A673 (cell line): ENCODE data around the gene PLD1. TPM values are rescaled to one million over a fixed set of nuclear protein-coding genes. Genes with fewer than 3 reads are reported as not detected.

Experiments used
- BruUV-seq: library from RNA; stranded (reverse); fragments of 400-500 nt; replicated peaks from 2 replicates; lab custom pipeline; 2021; lab: Mats Ljungman, UMichigan
- CTCF ChIA-PET: fragments of 300-600 bp; sonication (Branson Sonifier 250); formaldehyde crosslinking; loops from one replicate; lab custom pipeline; 2022; ENCODE audit warnings: antibody characterized with exemption; lab: Charles Lee
- POLR2A ChIA-PET: fragments of 300-600 bp; sonication (Branson Sonifier 250); formaldehyde crosslinking; loops from one replicate; lab custom pipeline; 2022; ENCODE audit warnings: antibody characterized with exemption; ENCODE audit not compliant: low non-redundant PET; lab: Charles Lee
- DNase-seq: peaks from one replicate; pipeline ENCODE4 v3.0.0-alpha.2; 2015; ENCODE audit warnings: low spot score
- H3K27ac ChIP-seq: fragments of 200-600 bp; sonication (generic); 2 replicates; pipeline ENCODE4 v1.5.1; 2016; ENCODE audit warnings: mixed run types, low read depth, mild to moderate bottlenecking, mixed read lengths, antibody characterized with exemption, low read length; ENCODE audit not compliant: poor library complexity, severe bottlenecking
- H3K27me3 ChIP-seq: fragments of 200-600 bp; sonication (generic); replicated peaks from 2 replicates; pipeline ENCODE4 v1.6.1; 2017; ENCODE audit warnings: mixed run types, low read depth, mild to moderate bottlenecking, mixed read lengths, antibody characterized with exemption, low read length; ENCODE audit not compliant: insufficient read depth, poor library complexity
- H3K36me3 ChIP-seq: fragments of 200-600 bp; sonication (generic); 2 replicates; pipeline ENCODE4 v1.6.1; 2016; ENCODE audit warnings: mixed run types, mild to moderate bottlenecking, mixed read lengths, antibody characterized with exemption, low read length; ENCODE audit not compliant: insufficient read depth, poor library complexity, severe bottlenecking
- H3K4me1 ChIP-seq: fragments of 200-600 bp; sonication (generic); 2 replicates; pipeline ENCODE4 v1.6.1; 2017; ENCODE audit warnings: mixed run types, mild to moderate bottlenecking, mixed read lengths, antibody characterized with exemption, low read length; ENCODE audit not compliant: insufficient read depth, poor library complexity, severe bottlenecking
- H3K4me3 ChIP-seq: fragments of 200-600 bp; sonication (generic); 2 replicates; pipeline ENCODE4 v1.5.1; 2016; ENCODE audit warnings: low read depth, mixed run types, mild to moderate bottlenecking, mixed read lengths, low read length; ENCODE audit not compliant: poor library complexity, severe bottlenecking
- H3K9me3 ChIP-seq: fragments of 200-600 bp; sonication (generic); 2 replicates; pipeline ENCODE4 v1.6.1; 2016; ENCODE audit warnings: mixed run types, low read depth, mild to moderate bottlenecking, mixed read lengths, antibody characterized with exemption, low read length; ENCODE audit not compliant: poor library complexity, severe bottlenecking
- EZH2 ChIP-seq: fragments of 200-600 bp; sonication (generic); IDR thresholded peaks from 2 replicates; pipeline ENCODE4 v1.6.1; 2017; ENCODE audit warnings: borderline replicate concordance, low read depth, mild to moderate bottlenecking, mixed read lengths, antibody characterized with exemption, low read length; ENCODE audit not compliant: poor library complexity, severe bottlenecking
- intact Hi-C: fragments of 100-400 bp; cut with micrococcal nuclease; formaldehyde crosslinking; loops from one replicate; pipeline ENCODE4 v1.10.0; 2022; ENCODE audit not compliant: unreplicated experiment
- total RNA-seq: library from RNA; stranded (reverse); gene quantifications from 2 replicates; pipeline ENCODE4 v1.2.3, GENCODE V29; 2021
- TF ChIP-seq, protein P1 (sequence below): fragments of 300-800, 200-600 bp; sonication (generic); conservative IDR thresholded peaks from 2 replicates; pipeline ENCODE4 v1.5.1; 2017; ENCODE audit warnings: low read depth, mild to moderate bottlenecking, antibody characterized with exemption, low read length, moderate library complexity, mixed read lengths

Gene PLD1
- total RNA-seq, 1 experiment from 2014 or later: 3.2 TPM

DNA sequence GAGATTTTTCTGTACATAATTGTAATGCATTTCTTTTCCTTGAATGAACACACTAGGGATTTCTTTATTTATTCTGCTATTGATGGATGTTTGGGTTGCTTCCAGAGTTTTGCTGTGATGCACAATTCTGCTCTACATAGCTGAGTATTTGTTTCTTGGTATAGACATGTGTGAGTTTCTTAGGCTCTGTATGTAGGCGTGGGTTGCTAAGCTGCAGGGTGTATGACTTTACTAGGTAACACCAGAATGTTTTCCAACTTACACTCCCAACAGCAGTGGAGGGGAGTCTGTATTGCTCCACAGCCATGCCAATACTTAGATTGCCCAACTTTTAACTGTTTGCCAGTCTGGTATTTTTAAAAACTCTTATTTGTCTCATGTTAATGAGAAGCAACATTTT is 194.6 kb downstream of the PLD1 start:
- Histone ChIP-seq H3K36me3 (no peaks in the 10 kb centered on the region), H3K27me3 (no peaks in the 10 kb centered on the region), H3K4me1 (peaks cover 9% of the 10 kb centered on the region), H3K9me3 (no peaks in the 10 kb centered on the region), H3K4me3 (no peak overlapping the region), H3K27ac (no peak overlapping the region)
- ChIA-PET POLR2A (no interaction called here), CTCF (no interaction called here)
- intact Hi-C loops: loop anchor here (10.0 kb wide), 1 partner anchor 159 kb away; no protein-coding TSS in a partner anchor
- no TSS peak for BruUV-seq
- TF ChIP-seq, protein P1, sequence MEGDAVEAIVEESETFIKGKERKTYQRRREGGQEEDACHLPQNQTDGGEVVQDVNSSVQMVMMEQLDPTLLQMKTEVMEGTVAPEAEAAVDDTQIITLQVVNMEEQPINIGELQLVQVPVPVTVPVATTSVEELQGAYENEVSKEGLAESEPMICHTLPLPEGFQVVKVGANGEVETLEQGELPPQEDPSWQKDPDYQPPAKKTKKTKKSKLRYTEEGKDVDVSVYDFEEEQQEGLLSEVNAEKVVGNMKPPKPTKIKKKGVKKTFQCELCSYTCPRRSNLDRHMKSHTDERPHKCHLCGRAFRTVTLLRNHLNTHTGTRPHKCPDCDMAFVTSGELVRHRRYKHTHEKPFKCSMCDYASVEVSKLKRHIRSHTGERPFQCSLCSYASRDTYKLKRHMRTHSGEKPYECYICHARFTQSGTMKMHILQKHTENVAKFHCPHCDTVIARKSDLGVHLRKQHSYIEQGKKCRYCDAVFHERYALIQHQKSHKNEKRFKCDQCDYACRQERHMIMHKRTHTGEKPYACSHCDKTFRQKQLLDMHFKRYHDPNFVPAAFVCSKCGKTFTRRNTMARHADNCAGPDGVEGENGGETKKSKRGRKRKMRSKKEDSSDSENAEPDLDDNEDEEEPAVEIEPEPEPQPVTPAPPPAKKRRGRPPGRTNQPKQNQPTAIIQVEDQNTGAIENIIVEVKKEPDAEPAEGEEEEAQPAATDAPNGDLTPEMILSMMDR: no peak
- no peak for TF ChIP-seq EZH2
- DNase-seq: no peak

DNA sequence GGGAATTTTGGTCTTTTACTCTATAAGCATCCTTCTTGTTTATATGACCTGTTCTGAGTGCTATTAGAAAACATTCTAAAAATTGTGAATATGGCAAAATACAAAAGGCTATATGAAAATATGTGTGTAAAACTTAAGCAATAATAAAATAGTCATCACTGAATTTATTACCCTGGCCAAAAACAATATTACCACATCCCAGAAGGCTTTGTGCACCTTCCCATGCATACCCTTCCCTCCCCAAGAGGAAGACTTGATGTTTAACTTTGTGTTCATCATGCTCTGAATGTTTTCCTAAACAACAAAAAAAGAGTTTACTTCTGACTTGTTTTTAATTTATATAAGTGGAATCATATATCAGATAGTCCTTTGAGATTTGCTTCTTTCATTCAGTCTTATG is 195.0 kb downstream of the PLD1 start:
- Histone ChIP-seq H3K27ac (no peak overlapping the region), H3K4me1 (peaks cover 8% of the 10 kb centered on the region), H3K27me3 (no peaks in the 10 kb centered on the region), H3K36me3 (no peaks in the 10 kb centered on the region), H3K9me3 (no peaks in the 10 kb centered on the region), H3K4me3 (no peak overlapping the region)
- CTCF ChIA-PET: interaction anchor here (1.2 to 1.6 kb wide), 2 partner anchors 157 to 726 kb away, joined by 4 to 23 read pairs; no protein-coding TSS in a partner anchor
- TF ChIP-seq EZH2: no peak
- TF ChIP-seq, protein P1: no peak
- no peak for DNase-seq
- intact Hi-C loops: loop anchor here (10.0 kb wide), 1 partner anchor 160 kb away; no protein-coding TSS in a partner anchor
- POLR2A ChIA-PET: no interaction called here
- no TSS peak for BruUV-seq

DNA sequence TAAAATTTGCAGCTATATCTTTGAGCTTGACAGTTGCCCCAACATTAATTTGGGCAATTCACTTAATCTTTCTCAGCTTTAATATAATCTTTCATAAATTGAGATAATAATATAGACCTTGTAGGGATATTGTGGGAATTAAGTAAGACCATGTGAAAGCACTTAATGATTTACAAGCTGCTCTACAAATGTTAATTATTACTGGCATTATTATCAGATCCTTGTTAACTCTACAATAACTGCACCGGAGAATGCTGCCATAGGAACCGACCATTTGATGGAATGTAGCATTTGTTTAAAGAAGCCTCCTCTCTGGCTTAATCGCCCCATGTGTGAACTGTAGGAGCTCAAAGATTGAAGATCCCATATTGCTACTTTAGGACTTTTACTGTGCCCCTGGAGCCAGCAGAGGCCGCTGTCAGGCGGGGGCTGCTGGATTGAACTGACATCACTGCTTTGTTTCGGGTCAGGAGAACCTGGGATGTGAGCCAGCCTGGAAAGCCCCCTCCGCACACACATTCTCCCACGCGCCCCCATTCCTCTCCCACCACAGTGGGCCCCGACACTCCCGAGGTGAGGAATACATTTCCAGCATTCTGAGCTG is 195.9 kb downstream of the PLD1 start:
- ChIA-PET CTCF (interaction anchor here (0.5 to 1.6 kb wide), 7 partner anchors 10 to 727 kb away, joined by 3 to 23 read pairs (median 5); no protein-coding TSS in a partner anchor), POLR2A (no interaction called here)
- Histone ChIP-seq H3K4me3 (no peak overlapping the region), H3K4me1 (peaks cover 8% of the 10 kb centered on the region), H3K27ac (no peak overlapping the region), H3K27me3 (no peaks in the 10 kb centered on the region), H3K36me3 (no peaks in the 10 kb centered on the region), H3K9me3 (no peaks in the 10 kb centered on the region)
- TF ChIP-seq, protein P1: peak; percentile 83
- TF ChIP-seq EZH2: no peak
- intact Hi-C loops: loop anchor here (10.0 kb wide), 1 partner anchor 160 kb away; no protein-coding TSS in a partner anchor
- BruUV-seq: no TSS peak
- DNase-seq: peak; percentile 75
